Adrenal gland (tissue), 12 donors: ENCODE data around the gene RGL4. TPM values are rescaled to one million over a fixed set of nuclear protein-coding genes. Genes with fewer than 3 reads are reported as not detected.
A peak's percentile ranks its signal among the peaks of the same experiment; 100 is the strongest.
"Not testable (repeated sequence)": the region's sequence is repeated elsewhere in the genome, so short reads cannot be mapped to it uniquely, and the experiment has no call there.

Experiments used
- DNase-seq, 7 donors: peaks; one replicate each; pipeline ENCODE4 v3.0.0-alpha.2; 2019 to 2020
- H3K27ac ChIP-seq, 5 donors: fragments of 200-600 bp; sonication (generic) in 4 of 5; 1 replicate in 3 of 5; 2 replicates in 2 of 5; pipeline versions ENCODE4 v1.5.1 to v1.8.0; 2016 to 2020; ENCODE audit warnings: mild to moderate bottlenecking in 1 of 5
- H3K27me3 ChIP-seq: fragments of 200-600 bp; 2 replicates; pipeline ENCODE4 v1.8.0; 2021
- H3K36me3 ChIP-seq, 2 donors: fragments of 200-600 bp; replicated peaks in 1 of 2; 1 replicate in 1 of 2; 2 replicates in 1 of 2; pipeline versions ENCODE4 v1.5.1 to v1.8.0; 2018 to 2022
- H3K4me1 ChIP-seq, 2 donors: fragments of 200-600 bp; replicated peaks in 1 of 2; 1 replicate in 1 of 2; 2 replicates in 1 of 2; pipeline versions ENCODE4 v1.5.1 to v1.8.0; 2018 to 2021
- H3K4me3 ChIP-seq, 4 donors: fragments of 200-600 bp; sonication (generic) in 3 of 4; one replicate each; pipeline ENCODE4 v1.5.1; 2016 to 2018
- H3K9me3 ChIP-seq, 3 donors: fragments of 200-600 bp; sonication (generic) in 1 of 3; replicated peaks in 1 of 3; 1 replicate in 2 of 3; 2 replicates in 1 of 3; pipeline versions ENCODE4 v1.5.1 to v1.8.0; 2016 to 2021
- POLR2A ChIP-seq, 2 donors: fragments of 450-650 bp; IDR thresholded peaks; one replicate each; pipeline ENCODE4 v1.6.1; 2017; ENCODE audit warnings: antibody characterized with exemption in 2 of 2, mild to moderate bottlenecking in 2 of 2, moderate library complexity in 1 of 2
- WGBS, 4 donors: extraction: QIAGEN DNeasy Blood & Tissue Kit in 2 of 4; methylation state at CpG; one replicate each; pipeline versions ENCODE4 v1.1.5 to v1.1.7; 2013 to 2017; 5-methylcytosine and 5-hydroxymethylcytosine counted together
- intact Hi-C, 2 donors: fragments of 100-400 bp; cut with DNase I; formaldehyde crosslinking; loops; one replicate each; pipeline versions ENCODE4 v1.14.1 to v1.15.0; 2022 to 2023
- polyA plus RNA-seq, 3 donors: library from polyadenylated mRNA; stranded (reverse); fragments of 200-250 nt in 2 of 3; fragments of 350-450 nt in 1 of 3; fragmentation: Illumina TruSeq in 1 of 3; extraction: RNeasy Lipid Tissue Mini Kit (QIAGEN cat#74804) in 1 of 3; gene quantifications; one replicate each; pipeline ENCODE4 v1.2.3, GENCODE V29; 2013 to 2014
- total RNA-seq, 9 donors: library from RNA; depleted of rRNA in 4 of 9; stranded (reverse); fragments of >200 nt in 4 of 9; fragments of 120-200 nt in 1 of 9; fragmentation: NEBNext Ultra II Directional in 1 of 9; extraction: Animal tissue kit (Norgen Biotek cat#: 25700) in 1 of 9; gene quantifications; one replicate each; pipeline versions ENCODE4 v1.1.0 to v1.2.4, GENCODE V29; 2013 to 2023
- TF ChIP-seq, protein P1 (sequence below), 6 experiments: fragments of 450-650 bp in 4 of 6; fragments of 200-600 bp in 2 of 6; sonication (generic) in 1 of 6; IDR thresholded peaks; 1 replicate in 5 of 6; 2 replicates in 1 of 6; pipeline versions ENCODE4 v1.5.1 to v1.8.0; 2016 to 2021; ENCODE audit warnings: antibody characterized with exemption in 6 of 6, mild to moderate bottlenecking in 2 of 6, moderate library complexity in 1 of 6
- donor health status: healthy with polysubstance abuse.
- donor health status: Bipolar disorder and iron deficiency.
- donor health status: DM: yes; HTN: yes; CAD: no.
- donor health status: DM: no; HTN: no; CAD: no.
- donor health status: DM: no; HTN: no; CAD: no.
- donor health status: DM: yes; HTN: yes; CAD: no.

Gene RGL4
- total and polyA plus RNA-seq, 12 donors: 0.84 to 3.1 (median 0.88) TPM; not detected in 9

- Histone ChIP-seq H3K36me3 (no peaks in the 10 kb centered on the region), H3K27me3 (no peaks in the 10 kb centered on the region), H3K27ac (no peak overlapping the region), H3K4me3 (no peak overlapping the region), H3K4me1 (peaks cover 0 to 5% of the 10 kb centered on the region in 2 donors), H3K9me3 (no peaks in the 10 kb centered on the region)
- DNase-seq: no peak
- TF ChIP-seq, protein P1, sequence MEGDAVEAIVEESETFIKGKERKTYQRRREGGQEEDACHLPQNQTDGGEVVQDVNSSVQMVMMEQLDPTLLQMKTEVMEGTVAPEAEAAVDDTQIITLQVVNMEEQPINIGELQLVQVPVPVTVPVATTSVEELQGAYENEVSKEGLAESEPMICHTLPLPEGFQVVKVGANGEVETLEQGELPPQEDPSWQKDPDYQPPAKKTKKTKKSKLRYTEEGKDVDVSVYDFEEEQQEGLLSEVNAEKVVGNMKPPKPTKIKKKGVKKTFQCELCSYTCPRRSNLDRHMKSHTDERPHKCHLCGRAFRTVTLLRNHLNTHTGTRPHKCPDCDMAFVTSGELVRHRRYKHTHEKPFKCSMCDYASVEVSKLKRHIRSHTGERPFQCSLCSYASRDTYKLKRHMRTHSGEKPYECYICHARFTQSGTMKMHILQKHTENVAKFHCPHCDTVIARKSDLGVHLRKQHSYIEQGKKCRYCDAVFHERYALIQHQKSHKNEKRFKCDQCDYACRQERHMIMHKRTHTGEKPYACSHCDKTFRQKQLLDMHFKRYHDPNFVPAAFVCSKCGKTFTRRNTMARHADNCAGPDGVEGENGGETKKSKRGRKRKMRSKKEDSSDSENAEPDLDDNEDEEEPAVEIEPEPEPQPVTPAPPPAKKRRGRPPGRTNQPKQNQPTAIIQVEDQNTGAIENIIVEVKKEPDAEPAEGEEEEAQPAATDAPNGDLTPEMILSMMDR (IDR thresholded peaks at IDR 0.05): no peak
- no peak for TF ChIP-seq POLR2A (IDR thresholded peaks at IDR 0.05)
- intact Hi-C loops: loop anchor here in 1 of 2 donors (5.0 kb wide), 1 partner anchor 100 kb away; no protein-coding TSS in a partner anchor
- WGBS, 4 donors: 62 to 78% (median 75%) methylated on average over 3 to 4 of the region's 4 CpGs
These were observed 31.3 kb downstream of the RGL4 start for GRCh38 chr22:23722160-23722559.

DNA sequence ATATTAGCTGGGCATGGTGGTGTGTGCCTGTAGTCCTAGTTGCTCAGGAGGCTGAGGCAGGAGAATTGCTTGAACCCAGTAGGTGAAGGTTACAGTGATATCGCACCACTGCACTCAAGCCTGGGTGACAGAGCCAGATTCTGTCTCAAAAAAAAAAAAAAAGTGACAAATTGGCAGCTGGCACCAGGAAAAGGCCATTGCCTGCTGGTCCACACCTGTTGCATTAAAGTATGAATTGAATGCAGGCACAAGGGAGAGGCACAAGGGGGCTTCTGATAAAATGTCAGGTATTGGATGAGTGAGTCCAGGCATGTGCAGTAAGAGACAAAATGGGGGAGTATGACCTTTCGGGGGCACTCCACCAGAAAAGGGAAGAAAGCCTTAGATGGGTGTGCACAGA lies 31.9 kb downstream of the RGL4 start:
- Histone ChIP-seq H3K4me1 (no peaks in the 10 kb centered on the region), H3K27ac (no peak overlapping the region), H3K27me3 (no peaks in the 10 kb centered on the region), H3K9me3 (no peaks in the 10 kb centered on the region), H3K36me3 (no peaks in the 10 kb centered on the region), H3K4me3 (no peak overlapping the region)
- WGBS, 4 donors: 58 to 71% (median 62%) methylated on average over 2 of the region's 2 CpGs
- intact Hi-C loops: loop anchor here in 1 of 2 donors (5.0 kb wide), 1 partner anchor 100 kb away; no protein-coding TSS in a partner anchor
- DNase-seq: no peak
- TF ChIP-seq, protein P1 (IDR thresholded peaks at IDR 0.05): no peak
- no peak for TF ChIP-seq POLR2A (IDR thresholded peaks at IDR 0.05)

DNA sequence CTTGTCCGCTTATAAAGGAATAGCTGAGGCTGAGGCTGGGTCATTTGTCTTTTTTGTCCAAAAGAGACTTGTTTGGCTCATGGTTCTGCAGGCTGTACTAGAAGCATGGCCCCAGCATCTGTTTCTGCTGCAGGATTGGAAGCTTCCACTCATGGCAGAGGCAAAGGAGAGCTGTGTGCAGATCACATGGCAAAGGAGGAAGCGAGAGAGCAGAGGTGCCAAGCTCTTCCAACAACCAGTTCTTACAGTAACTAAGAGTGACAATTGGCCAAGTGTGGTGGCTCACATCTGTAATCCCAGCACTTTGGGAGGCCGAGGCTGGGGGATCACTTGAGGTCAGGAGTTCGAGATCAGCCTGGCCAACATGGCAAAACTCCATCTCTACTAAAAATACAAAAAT lies 37.3 kb downstream of the RGL4 start:
- H3K4me1 ChIP-seq, DNase-seq, H3K27me3 ChIP-seq, H3K9me3 ChIP-seq, H3K4me3 ChIP-seq, intact Hi-C loops, H3K36me3 ChIP-seq, H3K27ac ChIP-seq: not testable (repeated sequence)
- 74 to 88% (median 83%) methylated on average over 4 of the region's 4 CpGs for WGBS, 4 donors

- no peaks in the 10 kb centered on the region for H3K4me1 ChIP-seq
- H3K36me3 ChIP-seq: peaks cover 0 to 1% of the 10 kb centered on the region in 2 donors
- H3K9me3 ChIP-seq: no peaks in the 10 kb centered on the region
- H3K27ac ChIP-seq: no peak overlapping the region
- H3K4me3 ChIP-seq: no peak overlapping the region
- TF ChIP-seq POLR2A (IDR thresholded peaks at IDR 0.05): no peak
- TF ChIP-seq, protein P1 (IDR thresholded peaks at IDR 0.05): no peak
- intact Hi-C loops: no loop called here
- no peaks in the 10 kb centered on the region for H3K27me3 ChIP-seq
- no peak for DNase-seq
These were observed 46.9 kb downstream of the RGL4 start for GRCh38 chr22:23737696-23738095.

- no peaks in the 10 kb centered on the region for H3K9me3 ChIP-seq
- H3K27me3 ChIP-seq: no peaks in the 10 kb centered on the region
- peak overlapping the region in 2 of 5 donors; percentile 34 to 65 for H3K27ac ChIP-seq
- H3K4me3 ChIP-seq: no peak overlapping the region
- DNase-seq: no peak
- intact Hi-C loops: no loop called here
- WGBS, 4 donors: 64 to 94% (median 79%) methylated on average over 2 to 7 of the region's 7 CpGs
- no peaks in the 10 kb centered on the region for H3K4me1 ChIP-seq
- H3K36me3 ChIP-seq: peaks cover 0 to 23% of the 10 kb centered on the region in 2 donors
- TF ChIP-seq POLR2A (IDR thresholded peaks at IDR 0.05): no peak
- TF ChIP-seq, protein P1 (IDR thresholded peaks at IDR 0.05): no peak
These were observed 51.9 kb downstream of the RGL4 start for GRCh38 chr22:23742505-23743264.
